Gastroesophageal sphincter (tissue), 3 donors: ENCODE measurements around the gene PHAF1.

Experiments
- CTCF ChIP-seq, 4 experiments: fragments of 200-600 bp in 2 of 4; fragments of 450-650 bp in 2 of 4; sonication (generic) in 1 of 4; IDR thresholded peaks; one replicate each; pipeline ENCODE4 v1.5.1; 2017 to 2019; ENCODE audit warnings: antibody characterized with exemption in 4 of 4, mild to moderate bottlenecking in 2 of 4, moderate library complexity in 2 of 4
- POLR2A ChIP-seq, 2 donors: fragments of 450-650 bp; IDR thresholded peaks; one replicate each; pipeline ENCODE4 v1.6.1; 2017; ENCODE audit warnings: antibody characterized with exemption in 2 of 2, mild to moderate bottlenecking in 2 of 2, moderate library complexity in 1 of 2
- POLR2AphosphoS5 ChIP-seq: sonication (generic); formaldehyde crosslinking; IDR thresholded peaks from one replicate; pipeline ENCODE4 v1.6.1; 2017; ENCODE audit warnings: antibody characterized with exemption

- TF ChIP-seq CTCF (IDR thresholded peaks at IDR 0.05) = no peak
- no peak for TF ChIP-seq POLR2A (IDR thresholded peaks at IDR 0.05)
- no peak for TF ChIP-seq POLR2AphosphoS5
Measured at GRCh38 chr16:67082100-67082499, 27.6 kb upstream of the PHAF1 start.
